Suppressor macrophage treated with lipopolysaccharide for 1 hour (primary cell): ENCODE data around the gene GALNT9.
"Not testable (repeated sequence)": the region's sequence is repeated elsewhere in the genome, so short reads cannot be mapped to it uniquely, and the experiment has no call there.

Experiments
- DNase-seq, 3 donors: peaks; one replicate each; pipeline ENCODE4 v3.0.0-alpha.2; 2020 to 2022

The GALNT9 gene

GRCh38 chr12:132195242-132195641, 134.1 kb downstream of the GALNT9 start:
- not testable (repeated sequence) for DNase-seq

- no peak for DNase-seq
Measured at GRCh38 chr12:132194556-132194955, 134.8 kb downstream of the GALNT9 start.

- peak in 2 of 3 donors; percentile 23 to 43 for DNase-seq
Measured at GRCh38 chr12:132194056-132194455, 135.3 kb downstream of the GALNT9 start.

GRCh38 chr12:132191715-132192553, 137.5 kb downstream of the GALNT9 start:
- DNase-seq, result no peak

GRCh38 chr12:132190834-132191500, 138.4 kb downstream of the GALNT9 start:
- DNase-seq, result no peak

GRCh38 chr12:132190012-132190755, 139.2 kb downstream of the GALNT9 start:
- peak in 1 of 3 donors; percentile 19 for DNase-seq

GRCh38 chr12:132189378-132190011, 139.9 kb downstream of the GALNT9 start:
- peak; percentile 96 to 99 (median 97) for DNase-seq

- no peak for DNase-seq
Measured at GRCh38 chr12:132188916-132189325, 140.5 kb downstream of the GALNT9 start.

GRCh38 chr12:132188451-132188901, 140.9 kb downstream of the GALNT9 start:
- no peak for DNase-seq

GRCh38 chr12:132187646-132188450, 141.5 kb downstream of the GALNT9 start:
- DNase-seq, result no peak

GRCh38 chr12:132186857-132187620, 142.3 kb downstream of the GALNT9 start:
- DNase-seq, result no peak

GRCh38 chr12:132186208-132186856, 143.1 kb downstream of the GALNT9 start:
- DNase-seq, result peak in 2 of 3 donors; percentile 30

GRCh38 chr12:132185705-132186104, 143.7 kb downstream of the GALNT9 start:
- peak in 1 of 3 donors; percentile 8 for DNase-seq

GRCh38 chr12:132182711-132183365, 146.6 kb downstream of the GALNT9 start:
- peak in 1 of 3 donors; percentile 14 for DNase-seq

GRCh38 chr12:132182206-132182710, 147.1 kb downstream of the GALNT9 start:
- no peak for DNase-seq

- no peak for DNase-seq
Measured at GRCh38 chr12:132181570-132182200, 147.7 kb downstream of the GALNT9 start.

- no peak for DNase-seq
Measured at GRCh38 chr12:132180648-132181546, 148.5 kb downstream of the GALNT9 start.
